Activated gamma-delta T cell treated with anti-CD3 and anti-CD28 coated beads, Interleukin-2, amount 50 U/mL, for 16 hours (primary cell): ENCODE data around the gene USH1G.
"Not testable (repeated sequence)": the region's sequence is repeated elsewhere in the genome, so short reads cannot be mapped to it uniquely, and the experiment has no call there.

ENCODE experiments used
- DNase-seq: peaks from one replicate; pipeline ENCODE4 v3.0.0-alpha.2; 2020; ENCODE audit warnings: low read depth

USH1G gene

DNA sequence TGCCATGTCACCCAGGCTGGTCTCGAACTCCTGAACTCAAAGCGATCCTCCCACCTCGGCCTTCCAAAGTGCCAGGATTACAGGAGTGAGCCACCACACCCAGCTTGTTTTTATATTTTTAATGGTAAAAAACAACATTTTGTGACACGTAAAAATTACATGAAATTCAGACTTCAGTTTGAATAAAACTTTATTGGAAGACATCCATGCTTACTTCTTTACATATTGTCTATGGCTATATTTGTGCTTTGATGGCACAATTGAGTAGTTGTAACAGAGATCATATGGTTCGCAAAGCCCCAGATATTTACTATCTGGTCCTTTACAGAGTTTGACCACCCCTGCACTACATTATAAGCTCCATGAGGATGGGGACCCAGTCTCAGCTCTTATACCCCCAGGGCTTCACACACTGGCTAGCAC is 48.4 kb downstream of the USH1G start:
- DNase-seq = no peak

DNA sequence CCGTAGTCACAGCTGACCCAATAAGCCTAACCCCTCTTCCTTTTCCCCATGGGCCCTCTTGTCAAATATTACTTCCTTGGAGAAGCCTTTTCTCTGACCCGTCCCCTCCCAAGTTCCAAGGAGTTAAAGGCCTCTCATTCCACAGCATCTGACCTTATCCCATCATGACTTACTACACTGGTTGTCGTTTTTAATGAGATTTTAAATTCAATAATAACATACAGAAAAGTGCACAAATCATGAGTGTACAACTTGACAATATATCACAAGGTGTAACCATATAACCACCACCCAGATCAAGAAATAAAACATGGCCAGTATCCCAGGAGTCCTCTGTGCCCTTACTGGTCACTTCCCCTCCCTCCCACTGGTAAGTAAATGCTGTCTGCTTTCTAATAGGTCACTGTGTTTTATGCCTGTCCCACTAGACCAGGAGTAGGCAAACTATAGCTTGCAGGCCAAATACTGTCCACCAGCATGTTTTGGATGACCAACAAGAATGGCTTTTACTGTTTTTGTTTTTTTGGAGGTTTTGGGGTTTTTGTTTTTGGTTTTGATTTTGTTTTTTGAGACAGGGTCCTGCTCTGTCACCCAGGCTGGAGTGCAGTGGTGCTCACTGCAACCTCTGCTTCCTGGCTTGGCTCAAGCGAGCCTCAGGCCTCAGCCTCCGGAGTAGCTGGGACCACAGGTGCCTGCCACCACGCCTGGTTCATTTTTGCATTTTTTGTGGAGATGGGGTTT is 49.0 kb downstream of the USH1G start:
- no peak for DNase-seq

DNA sequence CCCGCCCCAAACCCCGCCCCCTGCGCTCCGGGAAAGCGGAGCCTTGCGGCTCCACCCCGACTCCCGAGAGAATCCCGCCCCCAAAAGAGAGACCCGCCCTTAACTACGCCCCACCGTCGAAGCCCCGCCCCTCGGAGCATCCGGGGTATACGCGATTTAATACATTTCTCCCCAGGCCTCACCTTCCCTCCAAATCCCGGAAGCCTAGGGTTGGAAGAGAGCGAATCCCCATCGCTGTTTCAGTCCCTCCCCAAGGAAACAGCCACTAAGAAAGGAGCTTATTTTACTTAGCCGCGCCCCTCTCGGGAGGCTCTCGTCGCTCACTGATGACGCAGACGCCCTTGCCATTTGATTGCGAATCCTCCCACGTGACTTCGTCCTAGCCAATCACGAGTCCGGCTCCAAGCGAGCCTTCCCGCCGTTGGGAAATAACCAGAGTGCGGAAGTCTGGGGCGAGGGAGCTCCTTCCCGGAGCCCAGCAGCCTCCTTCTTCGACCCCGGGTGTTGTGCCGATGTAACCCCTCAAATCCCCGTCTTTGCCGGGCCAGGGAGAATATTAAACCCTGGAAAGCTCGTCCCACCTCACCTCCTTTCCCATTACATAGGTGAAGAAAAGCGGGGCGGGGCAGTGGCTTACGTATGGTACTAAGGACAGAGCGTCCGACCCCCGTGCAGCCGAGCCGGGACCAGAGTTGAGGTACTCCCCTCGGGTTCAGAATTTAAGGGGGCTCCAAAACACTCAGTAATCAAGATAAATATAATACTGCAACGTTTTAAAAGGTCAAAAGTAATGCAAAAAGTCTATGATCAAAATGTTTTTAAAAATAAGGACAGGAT is 49.8 kb downstream of the USH1G start:
- peak; percentile 99 for DNase-seq

DNA sequence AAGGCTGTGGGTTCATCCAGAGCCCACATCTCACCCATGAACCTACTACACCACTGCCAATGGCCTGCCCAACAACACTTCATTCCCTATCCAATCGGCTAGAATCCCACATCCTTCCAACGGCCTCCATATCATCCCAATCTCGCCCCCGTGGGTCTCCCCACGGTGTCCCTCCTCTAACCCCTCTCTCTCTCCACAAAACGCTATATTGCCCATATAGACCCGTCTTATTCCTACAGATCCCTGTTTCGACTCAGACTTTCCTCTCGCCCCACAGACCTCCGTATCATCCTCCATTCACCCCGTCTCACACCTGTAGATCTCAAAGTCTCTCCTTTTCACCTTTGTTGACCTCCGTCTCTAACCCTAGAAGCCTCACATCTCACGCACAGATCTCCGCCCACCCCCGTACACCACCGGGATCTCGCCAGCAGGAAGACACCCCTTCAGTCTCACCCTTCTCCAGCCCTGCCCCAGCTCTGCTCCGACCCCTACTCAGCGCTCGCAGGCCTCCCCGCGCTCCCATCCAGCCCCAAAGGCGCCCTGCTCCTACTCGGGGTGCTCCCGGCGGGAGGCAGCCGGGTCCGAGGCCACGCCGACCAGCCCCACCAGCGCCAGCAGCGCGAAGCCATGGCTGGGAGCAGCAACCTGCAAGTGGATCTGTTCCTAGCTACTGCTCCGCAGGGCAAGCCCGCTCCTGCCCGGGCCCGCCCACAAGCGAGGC is 50.6 kb downstream of the USH1G start, which contains the start of gene FDXR:
TSS of gene FDXR (minus strand) at position 682 of the 724 bp plus-strand sequence. CDS start at position 632, 50 bp downstream.
- DNase-seq = no peak

DNA sequence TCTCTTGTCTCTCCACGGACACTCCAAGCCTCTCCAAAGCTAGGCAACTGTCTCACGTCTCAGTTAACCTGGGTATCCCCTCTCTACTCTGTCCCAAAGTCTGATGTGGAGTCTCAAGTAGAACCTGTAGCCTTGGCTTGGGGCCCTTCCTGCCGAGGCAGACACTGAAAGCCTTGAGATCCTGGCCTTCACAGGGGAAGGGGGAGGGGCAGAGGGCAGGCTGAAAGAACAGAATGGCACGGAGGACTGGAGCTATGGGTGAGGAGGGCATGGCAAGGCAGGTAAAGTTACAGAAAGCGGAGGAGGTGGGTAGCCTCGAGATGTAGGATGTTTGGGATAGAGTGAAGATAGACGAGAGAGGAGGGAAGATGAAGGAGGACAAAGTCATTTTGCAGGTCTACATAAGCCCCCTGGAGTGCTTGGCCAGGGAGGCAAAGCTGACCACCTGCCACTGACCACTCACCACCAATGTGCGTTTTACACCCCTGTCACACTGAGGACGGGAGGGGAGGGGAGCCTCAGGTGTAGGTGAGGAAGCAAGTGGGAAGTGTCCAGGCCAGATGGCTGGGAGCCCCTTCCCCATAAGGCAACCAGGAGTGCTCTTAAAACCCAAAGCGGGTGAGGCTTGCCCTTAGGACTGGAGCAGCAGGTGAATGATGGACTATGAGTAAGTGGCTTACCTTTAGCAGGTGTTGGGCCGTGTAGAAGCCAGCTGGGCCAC is 51.5 kb downstream of the USH1G start:
- no peak for DNase-seq

DNA sequence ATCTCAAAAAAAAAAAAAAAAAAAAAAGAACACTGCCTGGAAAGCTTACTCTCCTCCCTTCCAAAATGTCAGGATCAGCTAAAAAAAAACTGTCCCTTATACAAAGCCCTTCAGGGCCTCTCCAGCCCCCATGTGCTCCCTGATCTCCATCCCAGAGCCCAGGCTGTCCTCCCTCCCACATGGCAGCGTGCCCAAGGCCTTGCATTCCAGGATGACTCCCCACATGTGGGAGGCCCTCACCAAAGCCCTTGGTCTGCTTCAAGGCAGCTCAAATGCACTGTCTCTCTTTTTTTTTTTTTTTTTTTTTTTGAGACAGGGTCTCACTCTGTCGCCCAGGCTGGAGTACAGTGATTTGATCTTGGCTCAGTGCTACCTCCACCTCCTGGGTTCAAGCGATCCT is 52.5 kb downstream of the USH1G start:
- DNase-seq = no peak

DNA sequence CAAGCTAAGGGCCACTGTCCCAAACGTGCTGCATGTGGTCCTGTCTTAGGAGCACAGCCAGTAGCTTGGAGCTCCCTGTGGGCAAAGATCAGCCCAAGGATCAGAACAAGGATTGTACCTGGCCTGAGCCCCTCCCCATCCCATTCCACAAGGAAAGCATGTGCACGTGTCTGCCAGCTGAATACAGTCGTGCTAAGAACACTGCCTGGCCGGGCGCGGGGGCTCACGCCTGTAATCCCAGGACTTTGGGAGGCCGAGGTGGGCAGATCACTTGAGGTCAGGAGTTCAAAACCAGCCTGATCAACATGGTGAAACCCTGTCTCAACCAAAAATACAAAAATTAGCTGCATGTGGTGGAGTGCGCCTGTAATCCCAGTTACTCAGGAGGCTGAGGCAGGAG is 53.0 kb downstream of the USH1G start:
- not testable (repeated sequence) for DNase-seq

DNA sequence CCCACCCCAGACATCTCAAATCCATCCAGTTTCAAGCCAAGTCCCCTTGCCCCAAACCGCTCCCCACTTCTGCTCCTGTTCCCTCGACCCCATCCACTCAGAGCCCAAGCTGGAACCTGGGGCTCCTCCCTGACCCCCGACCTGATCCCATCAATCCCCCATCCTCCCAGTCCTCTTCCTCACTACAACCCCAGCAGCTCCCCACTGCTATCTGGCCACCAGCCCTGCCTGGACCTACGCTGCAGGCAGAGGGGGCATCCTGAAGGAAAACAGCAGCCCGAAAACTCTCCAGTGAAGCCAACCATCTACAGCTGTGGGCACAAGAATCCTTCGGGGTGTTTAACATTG is 54.2 kb downstream of the USH1G start:
- no peak for DNase-seq

DNA sequence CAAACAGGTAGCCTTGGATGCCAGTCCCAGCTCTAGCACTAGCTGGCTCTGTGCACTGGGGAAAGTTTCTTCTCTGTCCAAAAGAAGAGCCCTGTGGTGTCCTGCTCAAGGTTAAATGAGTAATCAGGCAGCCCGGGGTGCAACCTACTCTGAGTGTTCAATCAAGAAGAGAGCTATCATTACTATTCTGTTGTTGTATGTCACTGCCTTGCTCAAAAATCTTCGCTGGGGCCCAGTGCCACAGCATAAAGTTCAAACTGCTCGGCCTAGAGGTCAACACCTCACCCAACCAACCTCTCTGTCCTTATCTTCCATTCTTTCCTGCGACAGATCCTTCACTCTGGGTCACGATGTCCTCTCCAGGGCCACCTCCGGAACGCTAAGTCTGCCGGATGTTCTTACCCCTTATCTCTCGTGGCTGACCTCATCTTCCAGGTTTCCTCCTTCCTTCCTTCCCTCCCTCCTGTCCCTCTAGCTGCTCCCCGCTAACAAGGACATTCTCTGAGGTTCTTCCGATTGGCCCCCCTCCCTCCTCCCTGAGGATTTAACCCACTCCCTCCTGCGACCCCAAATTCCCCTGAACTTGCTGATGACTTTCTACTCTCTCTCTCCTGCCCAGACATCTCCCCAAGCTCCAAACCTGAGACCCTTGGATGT is 54.7 kb downstream of the USH1G start:
- DNase-seq = no peak

DNA sequence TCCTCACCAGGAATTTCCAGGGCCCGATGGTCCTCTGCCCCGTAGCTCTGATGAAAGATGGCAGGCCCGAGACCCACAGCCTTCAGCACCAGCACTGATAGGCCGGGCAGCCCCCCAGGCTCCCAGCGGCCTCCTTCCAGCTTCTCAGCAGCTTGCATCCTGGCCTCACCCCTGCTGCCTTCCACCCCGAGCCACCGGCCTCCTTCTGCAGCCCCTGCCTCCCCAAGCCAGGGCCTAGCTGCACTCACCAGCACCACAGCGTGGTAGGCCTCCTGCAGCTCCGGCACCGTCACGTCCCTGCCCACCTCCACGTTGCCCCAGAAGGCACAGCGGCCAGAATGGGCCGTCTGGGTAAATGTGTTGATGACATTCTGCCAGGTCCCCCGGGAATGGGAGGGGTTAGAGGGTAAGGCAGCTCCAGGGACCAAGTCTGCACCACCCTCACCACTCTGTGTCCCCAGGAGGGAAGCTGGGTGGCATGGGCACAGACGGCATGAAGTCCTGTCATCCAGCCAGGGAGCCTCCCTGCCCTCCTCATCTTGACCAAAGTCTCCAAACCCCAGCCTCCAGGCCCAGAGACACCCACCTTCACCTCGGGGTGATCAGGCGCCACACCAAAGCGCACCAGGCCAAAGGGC is 56.7 kb downstream of the USH1G start:
- DNase-seq = no peak
